ENCODE data around the gene PRSS58.

PRSS58 gene

GRCh38 chr7:142228537-142229104, 29.2 kb downstream of the PRSS58 start:
- no peak for DNase-seq (ENCODE audit: low read depth, low spot score)

Measured in activated CD4-positive, CD25-positive, alpha-beta regulatory T cell treated with anti-CD3 and anti-CD28 coated beads, Interleukin-2, amount 50 U/mL, for 16 hours (primary cell).